Fibroblast of mammary gland (primary cell): ENCODE data around the gene EEPD1.

Experiments
- DNase-seq: peaks from one replicate; pipeline ENCODE4 v3.0.0-alpha.2; 2010; ENCODE audit warnings: low read depth
- H3K4me3 ChIP-seq: 2 replicates; pipeline ENCODE4 v1.5.1; 2011; ENCODE audit warnings: low read depth, mild to moderate bottlenecking, low read length, moderate library complexity; ENCODE audit not compliant: control insufficient read depth
- TF ChIP-seq, protein P1 (sequence below): conservative IDR thresholded peaks from 2 replicates; pipeline ENCODE4 v1.5.1; 2011; ENCODE audit warnings: low read depth, low read length, inconsistent platforms; ENCODE audit not compliant: control insufficient read depth, insufficient read depth

EEPD1 gene

GRCh38 chr7:36298106-36298505 is 145.1 kb downstream of the EEPD1 start:
- no peak for DNase-seq
- TF ChIP-seq, protein P1, sequence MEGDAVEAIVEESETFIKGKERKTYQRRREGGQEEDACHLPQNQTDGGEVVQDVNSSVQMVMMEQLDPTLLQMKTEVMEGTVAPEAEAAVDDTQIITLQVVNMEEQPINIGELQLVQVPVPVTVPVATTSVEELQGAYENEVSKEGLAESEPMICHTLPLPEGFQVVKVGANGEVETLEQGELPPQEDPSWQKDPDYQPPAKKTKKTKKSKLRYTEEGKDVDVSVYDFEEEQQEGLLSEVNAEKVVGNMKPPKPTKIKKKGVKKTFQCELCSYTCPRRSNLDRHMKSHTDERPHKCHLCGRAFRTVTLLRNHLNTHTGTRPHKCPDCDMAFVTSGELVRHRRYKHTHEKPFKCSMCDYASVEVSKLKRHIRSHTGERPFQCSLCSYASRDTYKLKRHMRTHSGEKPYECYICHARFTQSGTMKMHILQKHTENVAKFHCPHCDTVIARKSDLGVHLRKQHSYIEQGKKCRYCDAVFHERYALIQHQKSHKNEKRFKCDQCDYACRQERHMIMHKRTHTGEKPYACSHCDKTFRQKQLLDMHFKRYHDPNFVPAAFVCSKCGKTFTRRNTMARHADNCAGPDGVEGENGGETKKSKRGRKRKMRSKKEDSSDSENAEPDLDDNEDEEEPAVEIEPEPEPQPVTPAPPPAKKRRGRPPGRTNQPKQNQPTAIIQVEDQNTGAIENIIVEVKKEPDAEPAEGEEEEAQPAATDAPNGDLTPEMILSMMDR, result no peak
- H3K4me3 ChIP-seq, result no peak overlapping the region

DNA sequence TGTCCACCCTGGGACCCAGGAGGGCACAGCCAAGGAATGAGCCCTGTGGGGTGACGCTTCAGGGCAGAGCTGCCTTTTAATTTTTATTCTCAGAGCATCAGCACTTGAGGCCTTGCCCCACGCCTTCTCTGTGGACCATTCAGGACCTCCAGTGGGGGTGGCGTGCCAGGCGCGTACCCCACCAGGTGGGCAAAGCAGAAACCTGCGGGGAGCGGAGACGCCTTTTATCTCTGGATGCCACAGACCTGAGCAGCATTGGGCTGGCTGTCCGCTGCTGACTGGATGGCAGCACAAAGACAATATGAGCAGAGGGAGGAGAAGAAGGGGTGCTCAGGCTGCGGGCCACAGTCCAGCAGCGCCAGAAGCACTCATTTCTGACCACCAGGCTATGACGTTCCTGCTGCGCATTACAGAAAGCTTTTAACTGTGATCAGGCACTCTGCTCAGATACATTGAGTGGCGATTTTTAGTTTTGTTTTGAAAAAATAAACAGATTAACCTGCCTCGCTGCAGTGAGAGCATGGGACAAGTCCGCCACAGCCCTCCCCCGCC is 146.2 kb downstream of the EEPD1 start:
- no peak overlapping the region for H3K4me3 ChIP-seq
- no peak for DNase-seq

GRCh38 chr7:36299823-36300341 is 146.8 kb downstream of the EEPD1 start:
- no peak overlapping the region for H3K4me3 ChIP-seq
- DNase-seq, result no peak
- TF ChIP-seq, protein P1, result no peak

More for the DNA sequence above, 146.2 kb downstream of the EEPD1 start:
- TF ChIP-seq, protein P1, result no peak

DNA sequence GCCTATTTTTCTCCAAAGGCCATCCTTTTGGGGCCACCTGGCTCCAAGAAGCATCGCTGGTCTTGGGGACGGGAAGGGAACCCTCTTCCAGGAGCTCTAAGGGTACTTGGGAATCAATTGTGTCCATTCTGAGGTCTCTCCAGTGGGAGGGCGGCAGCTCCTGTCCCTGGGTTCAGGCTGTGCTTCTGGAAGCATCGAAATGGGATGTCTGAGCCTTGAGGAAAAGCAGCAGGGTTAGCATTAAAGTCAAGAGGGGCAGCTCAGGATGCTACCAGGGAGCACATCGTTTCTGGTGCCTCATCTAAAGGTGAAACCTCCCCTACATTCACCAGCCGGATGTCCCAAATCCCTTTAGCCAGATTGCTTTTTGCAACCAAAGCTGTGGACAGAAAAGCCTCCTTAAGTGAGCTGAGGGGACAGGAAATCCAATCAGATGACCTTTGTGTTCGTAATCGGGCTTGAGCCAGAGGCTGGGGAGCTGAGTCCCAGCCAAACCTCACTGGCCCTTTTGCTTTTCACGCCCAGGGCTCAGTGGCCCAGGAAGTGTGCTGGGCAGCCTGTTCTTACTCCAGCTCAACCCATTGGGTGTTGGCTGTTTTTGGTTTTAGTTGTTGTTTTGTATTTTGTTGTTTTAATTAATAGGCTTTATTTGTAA is 147.8 kb downstream of the EEPD1 start:
- DNase-seq, result no peak
- no peak overlapping the region for H3K4me3 ChIP-seq
- TF ChIP-seq, protein P1, result no peak

DNA sequence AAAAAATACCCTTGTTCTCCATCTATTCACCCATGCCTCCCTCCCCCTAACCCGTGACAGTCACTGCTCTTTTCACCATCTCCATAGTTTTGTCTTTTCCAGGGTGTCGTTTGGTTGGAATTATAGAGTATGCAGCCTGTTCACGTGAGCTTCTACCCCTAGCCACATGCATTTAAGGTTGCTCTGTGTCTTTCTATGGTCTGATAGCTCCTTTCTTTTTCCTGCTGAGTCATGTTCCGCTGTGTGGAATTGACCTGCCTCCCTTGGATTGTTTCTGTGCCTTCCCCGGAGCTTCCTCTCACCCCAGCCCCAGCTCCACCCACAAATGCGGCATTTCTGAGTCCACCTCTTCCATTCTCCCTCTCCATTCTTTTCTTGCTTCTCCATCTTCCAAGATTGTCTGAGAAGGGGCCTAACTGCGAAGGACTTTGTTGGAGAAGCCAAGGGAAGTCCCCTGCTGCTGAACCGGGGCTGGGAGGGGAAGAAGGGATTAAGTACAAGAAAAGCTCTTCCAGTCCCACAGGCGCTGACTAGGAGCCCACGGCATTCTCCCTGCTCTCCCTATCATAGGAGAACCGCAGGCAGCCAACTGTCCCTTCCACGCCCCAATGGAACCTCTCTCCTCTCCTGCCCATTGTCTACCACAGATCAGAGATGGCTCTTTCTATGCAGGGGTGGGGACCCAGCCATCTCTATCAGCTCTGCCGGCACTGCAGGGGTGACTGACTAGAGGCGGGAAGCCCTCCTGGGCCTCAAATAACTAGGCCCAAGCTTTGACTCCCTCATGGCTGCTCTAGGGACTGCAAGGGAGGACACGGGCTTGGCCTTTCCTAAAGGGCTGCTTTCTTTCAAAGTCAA is 149.1 kb downstream of the EEPD1 start:
- peak; percentile 37 for DNase-seq
- no peak overlapping the region for H3K4me3 ChIP-seq
- TF ChIP-seq, protein P1, result no peak

- DNase-seq, result peak; percentile 97
- H3K4me3 ChIP-seq, result no peak overlapping the region
- TF ChIP-seq, protein P1, result no peak
These were observed 150.4 kb downstream of the EEPD1 start for GRCh38 chr7:36303202-36304098.
